DOHH2 (cell line): ENCODE measurements around the gene MAGOHB.

ENCODE experiments used
- CTCF ChIP-seq: fragments of 200-600 bp; sonication (generic); IDR thresholded peaks from one replicate; pipeline ENCODE4 v1.5.1; 2014; ENCODE audit warnings: antibody characterized with exemption, mild to moderate bottlenecking, low read depth, low read length; ENCODE audit not compliant: poor library complexity, severe bottlenecking
- EZH2phosphoT487 ChIP-seq: fragments of 200-600 bp; sonication (generic); IDR thresholded peaks from 2 replicates; pipeline ENCODE4 v1.6.1; 2017; ENCODE audit warnings: borderline replicate concordance, mild to moderate bottlenecking, antibody characterized with exemption, low read length, moderate library complexity, mixed read lengths

GRCh38 chr12:10654003-10654402 is 40.6 kb upstream of the MAGOHB start:
- TF ChIP-seq CTCF (no peak), EZH2phosphoT487 (no peak)
